ENCODE data around the gene ANO1.

DNA sequence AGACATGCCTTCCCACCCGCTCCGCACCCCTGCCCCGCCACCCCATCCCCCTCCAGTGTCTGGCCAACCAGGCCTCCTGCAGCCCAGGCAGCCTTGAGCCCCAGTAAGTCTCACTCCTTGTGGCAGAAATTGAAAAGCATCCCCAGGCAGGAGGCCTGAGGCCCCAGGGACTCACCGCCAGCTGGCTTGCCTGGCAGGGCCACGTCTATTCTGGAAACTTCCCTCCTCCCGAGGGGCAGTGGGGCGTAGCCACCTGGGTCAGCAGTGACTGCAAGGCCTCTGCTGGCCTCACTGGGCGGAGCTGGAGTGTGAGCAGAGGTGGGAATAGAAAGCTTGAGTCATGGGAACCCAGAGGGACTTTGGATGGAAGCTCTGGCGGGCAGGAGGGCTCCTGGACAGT is 26.3 kb downstream of the ANO1 start:
- TF ChIP-seq POLR2A (IDR thresholded peaks at IDR 0.05; ENCODE audit: low read length): no peak
- TF ChIP-seq CTCF (IDR thresholded peaks at IDR 0.05): no peak
- no peak for TF ChIP-seq MAFK (IDR thresholded peaks at IDR 0.05; ENCODE audit: partially characterized antibody)
- no peak for TF ChIP-seq KDM1A (IDR thresholded peaks at IDR 0.05; ENCODE audit: low read depth)

All from A549 (cell line).